ENCODE measurements around the gene NCOA1. TPM values are rescaled to one million over a fixed set of nuclear protein-coding genes. Genes with fewer than 3 reads are reported as not detected.

The NCOA1 gene
- total RNA-seq, 1 experiment from 2014 or later = 24.6 TPM

- CTCF ChIA-PET = no interaction called here
- BruUV-seq (replicated peaks) = no TSS peak
- Histone ChIP-seq H3K4me1 (ENCODE audit: control insufficient read depth, insufficient read depth, low read length) (no peaks in the 10 kb centered on the region), H3K27ac (ENCODE audit: low read length) (no peak overlapping the region), H3K9me3 (ENCODE audit: control insufficient read depth, insufficient read depth, low read depth, low read length) (peaks cover 10% of the 10 kb centered on the region; the same call in 1 of the 2 replicates), H3K36me3 (ENCODE audit: control insufficient read depth, insufficient read depth, low read length) (no peaks in the 10 kb centered on the region), H3K4me3 (ENCODE audit: low read depth in 2 of 2, low read length in 2 of 2) (no peak overlapping the region), H3K27me3 (ENCODE audit: control insufficient read depth, insufficient read depth, low read length) (no peaks in the 10 kb centered on the region)
- in situ Hi-C loops (cut with HindIII; ENCODE audit: low pct_unique_long_range_greater_than_20kb, low sequenced_read_pairs) = no loop called here
- TF ChIP-seq TCF7L2 (IDR thresholded peaks at IDR 0.05; ENCODE audit: low read depth, low read length) = no peak
- TF ChIP-seq POLR2AphosphoS5 (IDR thresholded peaks at IDR 0.05; ENCODE audit: low read depth, low read length) = no peak
- TF ChIP-seq CTCF (IDR thresholded peaks at IDR 0.05) = no peak
- TF ChIP-seq SIN3A (IDR thresholded peaks at IDR 0.05; ENCODE audit: borderline replicate concordance, insufficient read depth, low read depth, low read length) = no peak
- TF ChIP-seq REST (IDR thresholded peaks at IDR 0.05; ENCODE audit: insufficient read depth in 1 of 2, low read depth in 2 of 2, low read length in 1 of 2) = no peak
- POLR2A ChIA-PET = interaction anchor here (0.6 kb wide), 1 partner anchor 43 kb away, joined by 3 read pairs; no protein-coding TSS in a partner anchor
- ATAC-seq (no peak), DNase-seq (ENCODE audit: low read depth, low spot score) (no peak)
- intact Hi-C loops (cut with micrococcal nuclease; ENCODE audit: unreplicated experiment) = no loop called here
Observed at GRCh38 chr2:24544456-24545115, 53.5 kb downstream of the NCOA1 start.

GRCh38 chr2:24546669-24547068 lies 55.6 kb downstream of the NCOA1 start:
- in situ Hi-C loops (cut with HindIII; ENCODE audit: low pct_unique_long_range_greater_than_20kb, low sequenced_read_pairs) (no loop called here), intact Hi-C loops (cut with micrococcal nuclease; ENCODE audit: unreplicated experiment) (no loop called here)
- DNase-seq (ENCODE audit: low read depth, low spot score) = no peak
- Histone ChIP-seq H3K4me3 (ENCODE audit: low read depth in 2 of 2, low read length in 2 of 2) (no peak overlapping the region), H3K4me1 (ENCODE audit: control insufficient read depth, insufficient read depth, low read length) (no peaks in the 10 kb centered on the region), H3K27me3 (ENCODE audit: control insufficient read depth, insufficient read depth, low read length) (no peaks in the 10 kb centered on the region), H3K9me3 (ENCODE audit: control insufficient read depth, insufficient read depth, low read depth, low read length) (peaks cover 9% of the 10 kb centered on the region; the same call in 1 of the 2 replicates), H3K36me3 (ENCODE audit: control insufficient read depth, insufficient read depth, low read length) (no peaks in the 10 kb centered on the region), H3K27ac (ENCODE audit: low read length) (no peak overlapping the region)
- BruUV-seq (replicated peaks) = no TSS peak
- no peak for TF ChIP-seq REST (IDR thresholded peaks at IDR 0.05; ENCODE audit: insufficient read depth in 1 of 2, low read depth in 2 of 2, low read length in 1 of 2)
- no peak for TF ChIP-seq POLR2AphosphoS5 (IDR thresholded peaks at IDR 0.05; ENCODE audit: low read depth, low read length)
- no peak for TF ChIP-seq CTCF (IDR thresholded peaks at IDR 0.05)
- TF ChIP-seq TCF7L2 (IDR thresholded peaks at IDR 0.05; ENCODE audit: low read depth, low read length) = no peak
- no peak for TF ChIP-seq SIN3A (IDR thresholded peaks at IDR 0.05; ENCODE audit: borderline replicate concordance, insufficient read depth, low read depth, low read length)
- CTCF ChIA-PET = no interaction called here
- POLR2A ChIA-PET = no interaction called here
- ATAC-seq = no peak

All from Panc1 (cell line).